ENCODE measurements around the gene B3GALT6. TPM values are rescaled to one million over a fixed set of nuclear protein-coding genes. Genes with fewer than 3 reads are reported as not detected.
A peak's percentile ranks its signal among the peaks of the same experiment; 100 is the strongest.

B3GALT6 gene
- polyA plus RNA-seq, 3 donors: 1.9 to 8.8 (median 7.2) TPM

DNA sequence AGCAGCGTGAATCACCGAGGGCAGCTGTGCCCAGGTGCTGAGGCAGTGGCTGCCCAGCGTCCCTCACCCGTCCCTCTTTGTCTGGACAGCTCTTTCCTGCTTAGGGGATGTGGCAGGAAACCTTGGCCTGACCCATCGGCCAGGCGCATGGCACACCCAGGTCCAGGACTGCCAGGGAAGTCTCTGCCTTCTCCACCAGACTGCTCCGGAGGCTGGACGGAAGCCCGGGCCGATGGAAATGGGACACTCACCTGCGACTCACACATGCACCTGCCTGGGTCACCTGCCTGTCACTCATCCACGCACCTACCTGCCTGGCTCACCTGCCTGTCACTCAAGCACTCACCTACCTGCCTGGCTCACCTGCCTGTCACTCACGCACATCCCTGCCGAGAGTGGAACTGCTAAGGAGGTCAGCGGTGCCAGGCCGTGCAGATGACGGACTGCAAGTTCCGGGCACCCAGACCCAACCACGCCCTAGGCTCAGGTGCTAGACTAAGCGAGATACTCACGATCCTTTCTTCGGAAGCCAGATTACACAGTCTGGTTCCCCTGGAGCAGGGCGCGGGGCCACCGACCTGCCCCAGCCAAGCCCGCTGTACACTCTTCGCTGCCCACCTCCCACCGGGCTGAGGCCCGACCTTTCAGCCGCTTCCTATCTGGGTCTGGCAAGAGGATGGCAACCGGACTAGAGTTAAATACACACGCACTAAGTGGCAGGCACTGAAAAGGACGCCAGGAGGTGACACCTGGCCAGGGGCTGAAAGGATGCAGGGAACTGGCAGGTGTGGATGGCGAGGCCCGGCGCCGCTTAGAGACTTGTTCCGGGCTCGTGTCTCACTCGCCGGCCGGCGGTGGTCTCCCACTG, 40.5 kb downstream of the B3GALT6 start:
- no peaks in the 10 kb centered on the region for H3K27me3 ChIP-seq (ENCODE audit: control insufficient read depth in 2 of 2, insufficient read depth in 2 of 2, low read length in 2 of 2)
- peaks cover 59% of the 10 kb centered on the region for H3K79me2 ChIP-seq (ENCODE audit: insufficient read depth, low read length)
- H3K4me3 Mint-ChIP-seq: peak overlapping the region; percentile 92 to 94
- no peaks in the 10 kb centered on the region for H3K9me3 ChIP-seq (replicated peaks in 1 of 2; ENCODE audit: control insufficient read depth in 1 of 2, insufficient read depth in 1 of 2, low read length in 2 of 2)
- H3K9ac ChIP-seq (ENCODE audit: insufficient read depth, low read length, poor library complexity, severe bottlenecking): peak overlapping the region; percentile 96
- H3K9me3 Mint-ChIP-seq: no peaks in the 10 kb centered on the region
- peaks cover 11% of the 10 kb centered on the region in 2 donors for H3K36me3 ChIP-seq (replicated peaks in 1 of 2; ENCODE audit: control insufficient read depth in 1 of 2, insufficient read depth in 2 of 2, low read length in 2 of 2)
- 48% methylated on average over 43 of the region's 43 CpGs for WGBS (ENCODE audit: insufficient coverage)
- peak overlapping the region; percentile 84 to 95 (median 93) for H3K27ac Mint-ChIP-seq
- TF ChIP-seq, protein P1, sequence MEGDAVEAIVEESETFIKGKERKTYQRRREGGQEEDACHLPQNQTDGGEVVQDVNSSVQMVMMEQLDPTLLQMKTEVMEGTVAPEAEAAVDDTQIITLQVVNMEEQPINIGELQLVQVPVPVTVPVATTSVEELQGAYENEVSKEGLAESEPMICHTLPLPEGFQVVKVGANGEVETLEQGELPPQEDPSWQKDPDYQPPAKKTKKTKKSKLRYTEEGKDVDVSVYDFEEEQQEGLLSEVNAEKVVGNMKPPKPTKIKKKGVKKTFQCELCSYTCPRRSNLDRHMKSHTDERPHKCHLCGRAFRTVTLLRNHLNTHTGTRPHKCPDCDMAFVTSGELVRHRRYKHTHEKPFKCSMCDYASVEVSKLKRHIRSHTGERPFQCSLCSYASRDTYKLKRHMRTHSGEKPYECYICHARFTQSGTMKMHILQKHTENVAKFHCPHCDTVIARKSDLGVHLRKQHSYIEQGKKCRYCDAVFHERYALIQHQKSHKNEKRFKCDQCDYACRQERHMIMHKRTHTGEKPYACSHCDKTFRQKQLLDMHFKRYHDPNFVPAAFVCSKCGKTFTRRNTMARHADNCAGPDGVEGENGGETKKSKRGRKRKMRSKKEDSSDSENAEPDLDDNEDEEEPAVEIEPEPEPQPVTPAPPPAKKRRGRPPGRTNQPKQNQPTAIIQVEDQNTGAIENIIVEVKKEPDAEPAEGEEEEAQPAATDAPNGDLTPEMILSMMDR (IDR thresholded peaks at IDR 0.05): no peak
- peak overlapping the region; percentile 61 to 90 (median 81) for H3K4me3 ChIP-seq (replicated peaks in 1 of 3; ENCODE audit: low read depth in 2 of 3, low read length in 3 of 3)
- no peak for DNase-seq
- peaks cover 29 to 30% of the 10 kb centered on the region in 2 donors for H3K4me1 ChIP-seq (ENCODE audit: control insufficient read depth in 1 of 2, insufficient read depth in 2 of 2, low read length in 2 of 2)
- intact Hi-C loops (cut with micrococcal nuclease): no loop called here
- H3K4me2 ChIP-seq (replicated peaks; ENCODE audit: extremely low read depth, low read length, poor library complexity, severe bottlenecking): peak overlapping the region; percentile 79
- H2AFZ ChIP-seq (ENCODE audit: insufficient read depth, low read depth, low read length, poor library complexity, severe bottlenecking): peak overlapping the region; percentile 88
- peak overlapping the region; percentile 47 to 88 for H3K27ac ChIP-seq (ENCODE audit: low read depth in 1 of 2, low read length in 2 of 2)
- H3K4me1 Mint-ChIP-seq: peaks cover 39% of the 10 kb centered on the region
- peaks cover 53% of the 10 kb centered on the region for H4K20me1 ChIP-seq (ENCODE audit: insufficient read depth, low read length)
- H3K27me3 Mint-ChIP-seq (ENCODE audit: low read depth in 3 of 3): peaks cover 0 to 1% (median 0%) of the 10 kb centered on the region in 3 donors
- H3K36me3 Mint-ChIP-seq: peaks cover 22 to 34% of the 10 kb centered on the region in 2 donors

DNA sequence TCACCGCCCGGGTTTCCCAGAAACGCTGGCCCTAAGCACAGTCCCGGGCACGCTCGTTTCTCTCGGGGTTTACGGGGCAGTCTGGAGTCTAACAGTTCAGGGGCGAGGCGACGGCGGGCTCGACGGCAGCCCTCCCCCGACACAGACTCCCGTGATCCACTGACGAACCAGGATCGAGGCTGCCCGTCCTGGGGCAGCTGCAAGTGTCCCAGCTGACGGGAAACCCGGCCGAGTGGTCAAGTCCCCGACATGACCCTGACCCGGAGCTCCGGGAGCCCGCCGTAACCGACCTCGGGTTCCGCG, 41.1 kb downstream of the B3GALT6 start:
- Histone ChIP-seq H3K27ac (ENCODE audit: low read depth in 1 of 2, low read length in 2 of 2) (peak overlapping the region; percentile 47 to 88), H3K9ac (ENCODE audit: insufficient read depth, low read length, poor library complexity, severe bottlenecking) (peak overlapping the region; percentile 96), H4K20me1 (ENCODE audit: insufficient read depth, low read length) (peaks cover 47% of the 10 kb centered on the region), H3K36me3 (replicated peaks in 1 of 2; ENCODE audit: control insufficient read depth in 1 of 2, insufficient read depth in 2 of 2, low read length in 2 of 2) (peaks cover 5 to 6% of the 10 kb centered on the region in 2 donors), H2AFZ (ENCODE audit: insufficient read depth, low read depth, low read length, poor library complexity, severe bottlenecking) (peak overlapping the region; percentile 88), H3K9me3 (replicated peaks in 1 of 2; ENCODE audit: control insufficient read depth in 1 of 2, insufficient read depth in 1 of 2, low read length in 2 of 2) (no peaks in the 10 kb centered on the region), H3K4me3 (replicated peaks in 1 of 3; ENCODE audit: low read depth in 2 of 3, low read length in 3 of 3) (peak overlapping the region; percentile 61 to 90 (median 81)), H3K27me3 (ENCODE audit: control insufficient read depth in 2 of 2, insufficient read depth in 2 of 2, low read length in 2 of 2) (no peaks in the 10 kb centered on the region), H3K4me1 (ENCODE audit: control insufficient read depth in 1 of 2, insufficient read depth in 2 of 2, low read length in 2 of 2) (peaks cover 29 to 30% of the 10 kb centered on the region in 2 donors), H3K79me2 (ENCODE audit: insufficient read depth, low read length) (peaks cover 53% of the 10 kb centered on the region), H3K4me2 (replicated peaks; ENCODE audit: extremely low read depth, low read length, poor library complexity, severe bottlenecking) (peak overlapping the region; percentile 79)
- DNase-seq: peak in 2 of 3 donors; percentile 14 to 34
- H3K27ac Mint-ChIP-seq: peak overlapping the region; percentile 84 to 95 (median 93)
- H3K27me3 Mint-ChIP-seq (ENCODE audit: low read depth in 3 of 3): peaks cover 0 to 1% (median 0%) of the 10 kb centered on the region in 3 donors
- WGBS (ENCODE audit: insufficient coverage): under 1% methylated on average over 31 of the region's 31 CpGs
- H3K36me3 Mint-ChIP-seq: peaks cover 19 to 29% of the 10 kb centered on the region in 2 donors
- TF ChIP-seq, protein P1 (IDR thresholded peaks at IDR 0.05): no peak
- peaks cover 39% of the 10 kb centered on the region for H3K4me1 Mint-ChIP-seq
- H3K4me3 Mint-ChIP-seq: peak overlapping the region; percentile 92 to 94
- intact Hi-C loops (cut with micrococcal nuclease): no loop called here
- no peaks in the 10 kb centered on the region for H3K9me3 Mint-ChIP-seq

Measured in CD14-positive monocyte (primary cell).